H1 (cell line): Measurements from ENCODE around the gene TTL.

Experiments used
- EZH2 ChIP-seq: fragments of 200-600 bp; sonication (generic); IDR thresholded peaks from 2 replicates; pipeline ENCODE4 v1.7.1; 2012; ENCODE audit warnings: low read depth, mild to moderate bottlenecking, moderate library complexity, low read length, inconsistent platforms; ENCODE audit not compliant: severe bottlenecking
- GABPA ChIP-seq: IDR thresholded peaks from 2 replicates; pipeline ENCODE4 v1.6.1; 2011; ENCODE audit warnings: mild to moderate bottlenecking, low read length, moderate library complexity, borderline replicate concordance; ENCODE audit not compliant: insufficient read depth
- GTF2F1 ChIP-seq: IDR thresholded peaks from 2 replicates; pipeline ENCODE4 v1.6.1; 2012; ENCODE audit warnings: low read depth, low read length, improper control_type of control experiment, borderline replicate concordance
- HDAC2 ChIP-seq, 2 experiments: fragments of 300-600 bp in 1 of 2; sonication (generic) in 1 of 2; IDR thresholded peaks; 2 replicates each; pipeline ENCODE4 v1.6.1; 2011 to 2012; ENCODE audit warnings: low read depth in 2 of 2, low read length in 2 of 2, mild to moderate bottlenecking in 2 of 2, moderate library complexity in 2 of 2, borderline replicate concordance in 1 of 2, inconsistent platforms in 1 of 2
- POLR2A ChIP-seq, 2 experiments: IDR thresholded peaks; 1 replicate in 1 of 2; 2 replicates in 1 of 2; pipeline ENCODE4 v1.6.1; 2011; ENCODE audit warnings: low read depth in 2 of 2, low read length in 2 of 2, mild to moderate bottlenecking in 2 of 2; ENCODE audit errors: control extremely low read depth in 1 of 2
- POLR2AphosphoS5 ChIP-seq: IDR thresholded peaks from 2 replicates; pipeline ENCODE4 v1.6.1; 2011; ENCODE audit warnings: low read depth, low read length
- TCF12 ChIP-seq: IDR thresholded peaks from 2 replicates; pipeline ENCODE4 v1.6.1; 2011; ENCODE audit warnings: low read depth, mild to moderate bottlenecking, low read length
- TEAD4 ChIP-seq: IDR thresholded peaks from 2 replicates; pipeline ENCODE4 v1.6.1; 2012; ENCODE audit warnings: low read depth, low read length, inconsistent platforms, mixed read lengths
- TF ChIP-seq, protein P1 (sequence below), 3 experiments: IDR thresholded peaks; 1 replicate in 2 of 3; 2 replicates in 1 of 3; pipeline versions ENCODE4 v1.5.1 to v1.6.1; 2011; ENCODE audit warnings: low read length in 3 of 3, mild to moderate bottlenecking in 3 of 3, inconsistent platforms in 2 of 3, low read depth in 1 of 3, moderate library complexity in 1 of 3; ENCODE audit not compliant: insufficient read depth in 1 of 3; ENCODE audit errors: control extremely low read depth in 1 of 3
- TF ChIP-seq, protein P2 (sequence below): IDR thresholded peaks from 2 replicates; pipeline ENCODE4 v1.6.1; 2012; ENCODE audit warnings: inconsistent platforms
- TF ChIP-seq, protein P3 (sequence below): IDR thresholded peaks from 2 replicates; pipeline ENCODE4 v1.6.1; 2011; ENCODE audit warnings: low read depth, mild to moderate bottlenecking, low read length; ENCODE audit not compliant: insufficient read depth

DNA sequence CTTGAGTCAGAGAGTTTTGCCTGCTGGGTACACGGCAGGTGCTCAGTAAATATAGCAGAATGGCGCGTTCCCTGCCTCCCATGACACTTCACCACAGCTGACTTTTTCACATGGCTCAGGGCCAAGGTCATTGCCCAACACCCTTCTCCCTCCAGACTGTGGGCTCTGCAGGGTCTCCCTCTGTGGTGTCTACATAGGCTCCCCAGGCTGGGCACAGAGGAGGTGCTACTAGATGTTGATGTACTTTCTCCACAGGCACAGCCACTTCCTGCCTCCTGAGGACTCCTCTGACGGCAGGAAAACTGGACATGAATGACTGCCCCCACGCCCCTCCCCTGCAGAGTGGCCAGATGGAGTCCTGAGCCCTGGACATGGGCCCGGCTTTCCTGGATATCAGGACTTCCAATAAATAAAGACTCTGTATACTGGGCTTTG lies 106.7 kb downstream of the TTL start:
- no peak for TF ChIP-seq POLR2A (IDR thresholded peaks at IDR 0.05; ENCODE audit: control extremely low read depth in 1 of 2, low read depth in 2 of 2, low read length in 2 of 2)
- TF ChIP-seq, protein P1, sequence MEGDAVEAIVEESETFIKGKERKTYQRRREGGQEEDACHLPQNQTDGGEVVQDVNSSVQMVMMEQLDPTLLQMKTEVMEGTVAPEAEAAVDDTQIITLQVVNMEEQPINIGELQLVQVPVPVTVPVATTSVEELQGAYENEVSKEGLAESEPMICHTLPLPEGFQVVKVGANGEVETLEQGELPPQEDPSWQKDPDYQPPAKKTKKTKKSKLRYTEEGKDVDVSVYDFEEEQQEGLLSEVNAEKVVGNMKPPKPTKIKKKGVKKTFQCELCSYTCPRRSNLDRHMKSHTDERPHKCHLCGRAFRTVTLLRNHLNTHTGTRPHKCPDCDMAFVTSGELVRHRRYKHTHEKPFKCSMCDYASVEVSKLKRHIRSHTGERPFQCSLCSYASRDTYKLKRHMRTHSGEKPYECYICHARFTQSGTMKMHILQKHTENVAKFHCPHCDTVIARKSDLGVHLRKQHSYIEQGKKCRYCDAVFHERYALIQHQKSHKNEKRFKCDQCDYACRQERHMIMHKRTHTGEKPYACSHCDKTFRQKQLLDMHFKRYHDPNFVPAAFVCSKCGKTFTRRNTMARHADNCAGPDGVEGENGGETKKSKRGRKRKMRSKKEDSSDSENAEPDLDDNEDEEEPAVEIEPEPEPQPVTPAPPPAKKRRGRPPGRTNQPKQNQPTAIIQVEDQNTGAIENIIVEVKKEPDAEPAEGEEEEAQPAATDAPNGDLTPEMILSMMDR (IDR thresholded peaks at IDR 0.05; ENCODE audit: control extremely low read depth in 1 of 3, insufficient read depth in 1 of 3, low read depth in 1 of 3, low read length in 3 of 3) = no peak
- no peak for TF ChIP-seq TCF12
- TF ChIP-seq POLR2AphosphoS5 = no peak
- no peak for TF ChIP-seq TEAD4
- TF ChIP-seq HDAC2 (IDR thresholded peaks at IDR 0.05; ENCODE audit: borderline replicate concordance in 1 of 2, low read depth in 2 of 2, low read length in 2 of 2) = no peak
- no peak for TF ChIP-seq GABPA
- TF ChIP-seq, protein P2, sequence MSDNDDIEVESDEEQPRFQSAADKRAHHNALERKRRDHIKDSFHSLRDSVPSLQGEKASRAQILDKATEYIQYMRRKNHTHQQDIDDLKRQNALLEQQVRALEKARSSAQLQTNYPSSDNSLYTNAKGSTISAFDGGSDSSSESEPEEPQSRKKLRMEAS = no peak
- no peak for TF ChIP-seq EZH2
- no peak for TF ChIP-seq GTF2F1
- TF ChIP-seq, protein P3, sequence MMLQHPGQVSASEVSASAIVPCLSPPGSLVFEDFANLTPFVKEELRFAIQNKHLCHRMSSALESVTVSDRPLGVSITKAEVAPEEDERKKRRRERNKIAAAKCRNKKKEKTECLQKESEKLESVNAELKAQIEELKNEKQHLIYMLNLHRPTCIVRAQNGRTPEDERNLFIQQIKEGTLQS = no peak
